Neural progenitor cell (in vitro differentiated cells): ENCODE results near the gene DUT. TPM values are rescaled to one million over a fixed set of nuclear protein-coding genes. Genes with fewer than 3 reads are reported as not detected.
A peak's percentile ranks its signal among the peaks of the same experiment; 100 is the strongest.

Source experiments
- DNase-seq: peaks from one replicate; pipeline ENCODE4 v3.0.0-alpha.2; 2016; ENCODE audit warnings: low spot score
- H2AFZ ChIP-seq: fragments of 200-600 bp; sonication (generic); replicated peaks from 2 replicates; pipeline ENCODE4 v1.6.1; 2016; ENCODE audit warnings: antibody characterized with exemption
- H3F3A ChIP-seq: fragments of 200-600 bp; sonication (generic); 2 replicates; pipeline ENCODE4 v1.6.1; 2016; ENCODE audit warnings: antibody characterized with exemption, low read depth
- H3K27ac ChIP-seq: fragments of 200-600 bp; sonication (generic); 2 replicates; pipeline ENCODE4 v1.5.1; 2016; ENCODE audit warnings: mild to moderate bottlenecking
- H3K27me3 ChIP-seq: fragments of 200-600 bp; sonication (generic); 2 replicates; pipeline ENCODE4 v1.6.1; 2016; ENCODE audit warnings: mild to moderate bottlenecking, moderate library complexity
- H3K36me3 ChIP-seq: fragments of 200-600 bp; sonication (generic); 2 replicates; pipeline ENCODE4 v1.5.1; 2016
- H3K4me1 ChIP-seq: fragments of 200-600 bp; sonication (generic); 2 replicates; pipeline ENCODE4 v1.6.1; 2016; ENCODE audit warnings: mixed run types
- H3K4me2 ChIP-seq: fragments of 200-600 bp; sonication (generic); 2 replicates; pipeline ENCODE4 v1.6.1; 2016
- H3K4me3 ChIP-seq: fragments of 200-600 bp; sonication (generic); 2 replicates; pipeline ENCODE4 v1.5.1; 2016
- H3K79me2 ChIP-seq: fragments of 200-600 bp; sonication (generic); 2 replicates; pipeline ENCODE4 v1.6.1; 2016; ENCODE audit warnings: low read depth
- H3K9ac ChIP-seq: fragments of 200-600 bp; sonication (generic); 2 replicates; pipeline ENCODE4 v1.6.1; 2016
- H3K9me3 ChIP-seq: fragments of 200-600 bp; sonication (generic); 2 replicates; pipeline ENCODE4 v1.5.1; 2016; ENCODE audit warnings: low read depth
- H4K20me1 ChIP-seq: fragments of 200-600 bp; sonication (generic); 2 replicates; pipeline ENCODE4 v1.6.1; 2016; ENCODE audit warnings: low read depth
- H3K27ac Mint-ChIP-seq: 3 replicates; pipeline ENCODE4 v1.8.0; 2021; ENCODE audit warnings: mixed read lengths
- H3K27me3 Mint-ChIP-seq: 2 replicates; pipeline ENCODE4 v1.8.0; 2022; ENCODE audit warnings: low read depth, mild to moderate bottlenecking, inconsistent platforms, moderate library complexity, mixed read lengths; ENCODE audit not compliant: insufficient read depth
- H3K36me3 Mint-ChIP-seq: 3 replicates; pipeline ENCODE4 v1.8.0; 2021; ENCODE audit warnings: mixed read lengths
- H3K4me1 Mint-ChIP-seq: 3 replicates; pipeline ENCODE4 v1.8.0; 2021; ENCODE audit warnings: mixed read lengths
- H3K4me3 Mint-ChIP-seq: 3 replicates; pipeline ENCODE4 v1.8.0; 2021; ENCODE audit warnings: mild to moderate bottlenecking, moderate library complexity, mixed read lengths
- H3K9me3 Mint-ChIP-seq: 3 replicates; pipeline ENCODE4 v1.8.0; 2020; ENCODE audit warnings: mixed read lengths
- CTCF ChIP-seq: fragments of 200-600 bp; sonication (generic); IDR thresholded peaks from 2 replicates; pipeline ENCODE4 v1.5.1; 2017; ENCODE audit warnings: antibody characterized with exemption, mild to moderate bottlenecking
- EZH2 ChIP-seq: fragments of 200-600 bp; sonication (generic); IDR thresholded peaks from 2 replicates; pipeline ENCODE4 v1.6.1; 2017; ENCODE audit warnings: antibody characterized with exemption, mild to moderate bottlenecking, moderate library complexity
- EZH2phosphoT487 ChIP-seq: fragments of 200-600 bp; sonication (generic); IDR thresholded peaks from 2 replicates; pipeline ENCODE4 v1.6.1; 2017; ENCODE audit warnings: antibody characterized with exemption
- total RNA-seq: library from RNA; depleted of rRNA; stranded (reverse); fragments of >200 nt; gene quantifications from 2 replicates; pipeline ENCODE4 v1.2.3, GENCODE V29; 2015; ENCODE audit warnings: low replicate concordance

DUT gene
- total RNA-seq, 1 donor from 2014 or later, result 51.6 TPM

- Histone ChIP-seq H4K20me1 (peaks cover 3% of the 10 kb centered on the region), H3K4me2 (peak overlapping the region; percentile 90), H3K79me2 (peaks cover 38% of the 10 kb centered on the region), H3K27ac (peak overlapping the region; percentile 66), H3F3A (peaks cover 24% of the 10 kb centered on the region), H3K36me3 (no peaks in the 10 kb centered on the region), H3K4me3 (peak overlapping the region; percentile 83), H3K9me3 (no peaks in the 10 kb centered on the region), H3K4me1 (peaks cover 24% of the 10 kb centered on the region), H3K27me3 (no peaks in the 10 kb centered on the region), H2AFZ (peak overlapping the region; percentile 92), H3K9ac (peak overlapping the region; percentile 65)
- peak; percentile 78 for DNase-seq
- Mint-ChIP-seq H3K9me3 (no peaks in the 10 kb centered on the region), H3K4me1 (peaks cover 31% of the 10 kb centered on the region), H3K27ac (no peak overlapping the region), H3K27me3 (no peaks in the 10 kb centered on the region), H3K36me3 (peaks cover 16% of the 10 kb centered on the region), H3K4me3 (peak overlapping the region; percentile 97)
- TF ChIP-seq EZH2, result no peak
- no peak for TF ChIP-seq EZH2phosphoT487
Measured at GRCh38 chr15:48331796-48332641, 790 bp downstream of the DUT start.

DNA sequence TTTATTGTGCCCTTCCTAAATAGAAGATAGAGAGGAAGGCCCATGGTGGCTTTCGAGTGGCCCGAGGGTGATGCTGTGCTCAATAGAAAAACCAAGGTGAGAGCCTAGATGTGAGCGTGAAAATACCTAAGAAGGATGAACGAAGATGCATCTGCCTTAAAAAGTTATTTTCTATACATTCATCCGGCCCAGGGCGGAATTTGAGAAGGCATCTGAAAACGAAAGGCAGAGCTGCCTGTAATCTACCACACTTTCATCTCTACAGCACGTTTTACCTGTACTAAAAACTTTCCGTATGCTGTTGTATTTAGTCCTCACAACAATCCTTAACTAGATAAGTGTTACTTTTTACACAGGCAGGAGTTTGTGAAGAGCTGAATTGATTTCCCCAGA lies 1.4 kb downstream of the DUT start:
- peaks cover 3% of the 10 kb centered on the region for H4K20me1 ChIP-seq
- H3K27me3 ChIP-seq, result no peaks in the 10 kb centered on the region
- no peak overlapping the region for H3K27ac Mint-ChIP-seq
- peaks cover 31% of the 10 kb centered on the region for H3K4me1 Mint-ChIP-seq
- H3K36me3 ChIP-seq, result peaks cover 4% of the 10 kb centered on the region
- H3K9me3 ChIP-seq, result no peaks in the 10 kb centered on the region
- H3K79me2 ChIP-seq, result peaks cover 38% of the 10 kb centered on the region
- H3K4me2 ChIP-seq, result peak overlapping the region; percentile 90
- no peaks in the 10 kb centered on the region for H3K9me3 Mint-ChIP-seq
- H3F3A ChIP-seq, result peaks cover 24% of the 10 kb centered on the region
- peaks cover 24% of the 10 kb centered on the region for H3K4me1 ChIP-seq
- no peak overlapping the region for H3K9ac ChIP-seq
- H3K36me3 Mint-ChIP-seq, result peaks cover 19% of the 10 kb centered on the region
- no peaks in the 10 kb centered on the region for H3K27me3 Mint-ChIP-seq
- peak overlapping the region; percentile 97 for H3K4me3 Mint-ChIP-seq
- no peak overlapping the region for H2AFZ ChIP-seq
- peak overlapping the region; percentile 83 for H3K4me3 ChIP-seq
- TF ChIP-seq EZH2phosphoT487 (no peak), CTCF (no peak), EZH2 (no peak)
- DNase-seq, result no peak
- H3K27ac ChIP-seq, result no peak overlapping the region

DNA sequence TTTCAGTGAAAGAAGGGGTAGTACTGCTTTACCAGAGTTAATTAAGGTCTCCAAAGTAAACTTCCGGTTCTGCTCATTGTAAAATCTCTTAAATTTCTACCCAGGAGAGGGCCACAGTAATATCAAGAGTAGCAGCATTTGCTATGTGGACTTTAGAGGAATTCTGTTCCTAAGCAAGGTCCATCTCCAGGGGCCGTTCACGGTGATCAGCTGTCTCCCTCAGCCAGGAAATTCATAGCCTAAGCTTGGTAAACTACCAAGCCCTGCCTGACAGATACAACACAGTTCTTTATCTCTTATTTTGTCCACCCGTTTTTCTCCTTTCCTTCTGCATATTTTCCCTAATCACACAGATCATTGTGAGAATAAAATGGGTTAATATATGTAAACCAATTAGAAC lies 2.3 kb downstream of the DUT start:
- peaks cover 3% of the 10 kb centered on the region for H4K20me1 ChIP-seq
- H3K27me3 Mint-ChIP-seq, result no peaks in the 10 kb centered on the region
- no peak overlapping the region for H3K27ac Mint-ChIP-seq

More for the DNA sequence above, 2.3 kb downstream of the DUT start:
- Histone ChIP-seq H3K27ac (no peak overlapping the region), H3K4me3 (peak overlapping the region; percentile 83), H3K36me3 (peaks cover 10% of the 10 kb centered on the region), H3K9ac (no peak overlapping the region), H3K27me3 (no peaks in the 10 kb centered on the region), H2AFZ (no peak overlapping the region), H3K79me2 (peaks cover 38% of the 10 kb centered on the region), H3F3A (peaks cover 24% of the 10 kb centered on the region), H3K9me3 (no peaks in the 10 kb centered on the region), H3K4me2 (peak overlapping the region; percentile 90), H3K4me1 (peaks cover 24% of the 10 kb centered on the region)
- peaks cover 18% of the 10 kb centered on the region for H3K36me3 Mint-ChIP-seq
- peak overlapping the region; percentile 97 for H3K4me3 Mint-ChIP-seq
- TF ChIP-seq EZH2 (no peak), CTCF (no peak), EZH2phosphoT487 (no peak)
- peaks cover 31% of the 10 kb centered on the region for H3K4me1 Mint-ChIP-seq
- DNase-seq, result no peak
- no peaks in the 10 kb centered on the region for H3K9me3 Mint-ChIP-seq
